H1 (cell line): ENCODE data around the gene USP24. TPM values are rescaled to one million over a fixed set of nuclear protein-coding genes. Genes with fewer than 3 reads are reported as not detected.

ENCODE experiments used
- CREB1 ChIP-seq: IDR thresholded peaks from 2 replicates; pipeline ENCODE4 v1.6.1; 2012; ENCODE audit warnings: inconsistent platforms
- NRF1 ChIP-seq: IDR thresholded peaks from 2 replicates; pipeline ENCODE4 v1.6.1; 2011; ENCODE audit warnings: mild to moderate bottlenecking, low read depth, low read length, improper control_type of control experiment
- PHF8 ChIP-seq: fragments of 200-600 bp; sonication (generic); conservative IDR thresholded peaks from 2 replicates; pipeline ENCODE4 v1.7.1; 2012; ENCODE audit warnings: low read depth, mild to moderate bottlenecking, inconsistent platforms, low read length, moderate library complexity
- SP1 ChIP-seq: IDR thresholded peaks from 2 replicates; pipeline ENCODE4 v1.6.1; 2011; ENCODE audit warnings: low read depth, low read length
- TAF1 ChIP-seq: IDR thresholded peaks from 2 replicates; pipeline ENCODE4 v1.6.1; 2011; ENCODE audit warnings: mild to moderate bottlenecking, low read depth, low read length
- TCF12 ChIP-seq: IDR thresholded peaks from 2 replicates; pipeline ENCODE4 v1.6.1; 2011; ENCODE audit warnings: low read depth, mild to moderate bottlenecking, low read length
- polyA plus RNA-seq, 7 experiments: library from polyadenylated mRNA; depleted of rRNA in 3 of 7; stranded (reverse) in 5 of 7; unstranded in 2 of 7; fragments of >200 nt in 5 of 7; fragments of 200-250 nt in 2 of 7; gene quantifications; 1 replicate in 5 of 7; 2 replicates in 1 of 7; 4 replicates in 1 of 7; pipeline versions ENCODE4 v1.2.1 to v1.2.3, GENCODE V29; 2011 to 2013; ENCODE audit warnings: missing spikeins in 2 of 7, mixed read lengths in 2 of 7
- total RNA-seq: library from RNA; stranded (reverse); fragmentation: NEBNext Ultra II Directional; extraction: Animal tissue kit (Norgen Biotek cat#: 25700); gene quantifications from 2 replicates; pipeline ENCODE4 v1.2.1, GENCODE V29; 2021
- TF ChIP-seq, protein P1 (sequence below): fragments of 300-600 bp; sonication (generic); IDR thresholded peaks from 2 replicates; pipeline ENCODE4 v1.7.1; 2012; ENCODE audit warnings: low read length, moderate library complexity, mild to moderate bottlenecking, inconsistent platforms; ENCODE audit not compliant: insufficient replicate concordance
- TF ChIP-seq, protein P2 (sequence below): IDR thresholded peaks from 2 replicates; pipeline ENCODE4 v1.6.1; 2011; ENCODE audit warnings: low read depth, mild to moderate bottlenecking, low read length; ENCODE audit not compliant: insufficient read depth

The USP24 gene
- total and polyA plus RNA-seq, 2 of the 8 experiments (the other 6 are each of a cell fraction or from before 2014, with no cell fraction given) = 11.1 to 34.6 TPM

DNA sequence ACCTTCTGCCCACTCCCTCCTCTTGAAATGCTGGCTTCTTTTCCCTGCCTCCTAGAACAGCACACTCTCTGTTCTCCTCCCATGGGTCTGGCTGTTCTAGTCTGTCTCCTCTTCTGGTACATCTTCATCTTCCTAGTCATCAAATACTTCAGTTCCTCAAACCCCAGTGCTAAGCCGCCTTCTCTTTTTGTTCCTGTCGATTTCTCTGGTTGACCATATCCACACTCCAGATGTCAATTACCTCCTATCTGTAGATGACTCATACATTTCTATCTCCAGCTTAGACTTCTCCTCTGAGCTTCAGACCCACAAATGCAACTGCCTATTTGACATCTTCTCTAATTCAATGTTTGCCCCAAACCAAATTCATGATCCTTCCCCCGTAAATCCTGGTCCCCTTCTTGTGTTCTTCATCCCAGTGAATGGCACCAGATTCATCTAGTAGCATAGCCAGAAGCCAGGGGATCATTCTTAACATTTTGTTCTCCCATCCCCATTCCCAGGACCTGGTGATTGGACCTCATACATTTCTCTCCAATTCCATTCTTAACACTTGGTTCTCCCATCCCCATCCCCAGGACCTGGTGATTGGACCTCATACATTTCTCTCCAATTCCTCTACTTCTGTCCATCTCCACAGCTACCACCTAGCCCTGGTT, 35.9 kb downstream of the USP24 start (continued):
- TF ChIP-seq, protein P1, sequence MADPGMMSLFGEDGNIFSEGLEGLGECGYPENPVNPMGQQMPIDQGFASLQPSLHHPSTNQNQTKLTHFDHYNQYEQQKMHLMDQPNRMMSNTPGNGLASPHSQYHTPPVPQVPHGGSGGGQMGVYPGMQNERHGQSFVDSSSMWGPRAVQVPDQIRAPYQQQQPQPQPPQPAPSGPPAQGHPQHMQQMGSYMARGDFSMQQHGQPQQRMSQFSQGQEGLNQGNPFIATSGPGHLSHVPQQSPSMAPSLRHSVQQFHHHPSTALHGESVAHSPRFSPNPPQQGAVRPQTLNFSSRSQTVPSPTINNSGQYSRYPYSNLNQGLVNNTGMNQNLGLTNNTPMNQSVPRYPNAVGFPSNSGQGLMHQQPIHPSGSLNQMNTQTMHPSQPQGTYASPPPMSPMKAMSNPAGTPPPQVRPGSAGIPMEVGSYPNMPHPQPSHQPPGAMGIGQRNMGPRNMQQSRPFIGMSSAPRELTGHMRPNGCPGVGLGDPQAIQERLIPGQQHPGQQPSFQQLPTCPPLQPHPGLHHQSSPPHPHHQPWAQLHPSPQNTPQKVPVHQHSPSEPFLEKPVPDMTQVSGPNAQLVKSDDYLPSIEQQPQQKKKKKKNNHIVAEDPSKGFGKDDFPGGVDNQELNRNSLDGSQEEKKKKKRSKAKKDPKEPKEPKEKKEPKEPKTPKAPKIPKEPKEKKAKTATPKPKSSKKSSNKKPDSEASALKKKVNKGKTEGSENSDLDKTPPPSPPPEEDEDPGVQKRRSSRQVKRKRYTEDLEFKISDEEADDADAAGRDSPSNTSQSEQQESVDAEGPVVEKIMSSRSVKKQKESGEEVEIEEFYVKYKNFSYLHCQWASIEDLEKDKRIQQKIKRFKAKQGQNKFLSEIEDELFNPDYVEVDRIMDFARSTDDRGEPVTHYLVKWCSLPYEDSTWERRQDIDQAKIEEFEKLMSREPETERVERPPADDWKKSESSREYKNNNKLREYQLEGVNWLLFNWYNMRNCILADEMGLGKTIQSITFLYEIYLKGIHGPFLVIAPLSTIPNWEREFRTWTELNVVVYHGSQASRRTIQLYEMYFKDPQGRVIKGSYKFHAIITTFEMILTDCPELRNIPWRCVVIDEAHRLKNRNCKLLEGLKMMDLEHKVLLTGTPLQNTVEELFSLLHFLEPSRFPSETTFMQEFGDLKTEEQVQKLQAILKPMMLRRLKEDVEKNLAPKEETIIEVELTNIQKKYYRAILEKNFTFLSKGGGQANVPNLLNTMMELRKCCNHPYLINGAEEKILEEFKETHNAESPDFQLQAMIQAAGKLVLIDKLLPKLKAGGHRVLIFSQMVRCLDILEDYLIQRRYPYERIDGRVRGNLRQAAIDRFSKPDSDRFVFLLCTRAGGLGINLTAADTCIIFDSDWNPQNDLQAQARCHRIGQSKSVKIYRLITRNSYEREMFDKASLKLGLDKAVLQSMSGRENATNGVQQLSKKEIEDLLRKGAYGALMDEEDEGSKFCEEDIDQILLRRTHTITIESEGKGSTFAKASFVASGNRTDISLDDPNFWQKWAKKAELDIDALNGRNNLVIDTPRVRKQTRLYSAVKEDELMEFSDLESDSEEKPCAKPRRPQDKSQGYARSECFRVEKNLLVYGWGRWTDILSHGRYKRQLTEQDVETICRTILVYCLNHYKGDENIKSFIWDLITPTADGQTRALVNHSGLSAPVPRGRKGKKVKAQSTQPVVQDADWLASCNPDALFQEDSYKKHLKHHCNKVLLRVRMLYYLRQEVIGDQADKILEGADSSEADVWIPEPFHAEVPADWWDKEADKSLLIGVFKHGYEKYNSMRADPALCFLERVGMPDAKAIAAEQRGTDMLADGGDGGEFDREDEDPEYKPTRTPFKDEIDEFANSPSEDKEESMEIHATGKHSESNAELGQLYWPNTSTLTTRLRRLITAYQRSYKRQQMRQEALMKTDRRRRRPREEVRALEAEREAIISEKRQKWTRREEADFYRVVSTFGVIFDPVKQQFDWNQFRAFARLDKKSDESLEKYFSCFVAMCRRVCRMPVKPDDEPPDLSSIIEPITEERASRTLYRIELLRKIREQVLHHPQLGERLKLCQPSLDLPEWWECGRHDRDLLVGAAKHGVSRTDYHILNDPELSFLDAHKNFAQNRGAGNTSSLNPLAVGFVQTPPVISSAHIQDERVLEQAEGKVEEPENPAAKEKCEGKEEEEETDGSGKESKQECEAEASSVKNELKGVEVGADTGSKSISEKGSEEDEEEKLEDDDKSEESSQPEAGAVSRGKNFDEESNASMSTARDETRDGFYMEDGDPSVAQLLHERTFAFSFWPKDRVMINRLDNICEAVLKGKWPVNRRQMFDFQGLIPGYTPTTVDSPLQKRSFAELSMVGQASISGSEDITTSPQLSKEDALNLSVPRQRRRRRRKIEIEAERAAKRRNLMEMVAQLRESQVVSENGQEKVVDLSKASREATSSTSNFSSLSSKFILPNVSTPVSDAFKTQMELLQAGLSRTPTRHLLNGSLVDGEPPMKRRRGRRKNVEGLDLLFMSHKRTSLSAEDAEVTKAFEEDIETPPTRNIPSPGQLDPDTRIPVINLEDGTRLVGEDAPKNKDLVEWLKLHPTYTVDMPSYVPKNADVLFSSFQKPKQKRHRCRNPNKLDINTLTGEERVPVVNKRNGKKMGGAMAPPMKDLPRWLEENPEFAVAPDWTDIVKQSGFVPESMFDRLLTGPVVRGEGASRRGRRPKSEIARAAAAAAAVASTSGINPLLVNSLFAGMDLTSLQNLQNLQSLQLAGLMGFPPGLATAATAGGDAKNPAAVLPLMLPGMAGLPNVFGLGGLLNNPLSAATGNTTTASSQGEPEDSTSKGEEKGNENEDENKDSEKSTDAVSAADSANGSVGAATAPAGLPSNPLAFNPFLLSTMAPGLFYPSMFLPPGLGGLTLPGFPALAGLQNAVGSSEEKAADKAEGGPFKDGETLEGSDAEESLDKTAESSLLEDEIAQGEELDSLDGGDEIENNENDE = no peak
- TF ChIP-seq NRF1 (no peak), TCF12 (no peak), TAF1 (no peak), PHF8 (no peak), CREB1 (no peak), SP1 (no peak)
- TF ChIP-seq, protein P2, sequence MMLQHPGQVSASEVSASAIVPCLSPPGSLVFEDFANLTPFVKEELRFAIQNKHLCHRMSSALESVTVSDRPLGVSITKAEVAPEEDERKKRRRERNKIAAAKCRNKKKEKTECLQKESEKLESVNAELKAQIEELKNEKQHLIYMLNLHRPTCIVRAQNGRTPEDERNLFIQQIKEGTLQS = no peak
- TF ChIP-seq, all 59 proteins: peak for 0
